Measurements from ENCODE around the gene RGSL1. TPM values are rescaled to one million over a fixed set of nuclear protein-coding genes. Genes with fewer than 3 reads are reported as not detected.

The RGSL1 gene
- total and polyA plus RNA-seq, 2 of the 8 experiments (the other 6 are each of a cell fraction or from before 2014, with no cell fraction given): not detected

- TF ChIP-seq CHD7 (IDR thresholded peaks at IDR 0.05; ENCODE audit: insufficient replicate concordance, low read length) (no peak), BRCA1 (IDR thresholded peaks at IDR 0.05; ENCODE audit: low read depth, low read length) (no peak), ASH2L (IDR thresholded peaks at IDR 0.05; ENCODE audit: low read length) (no peak), NANOG (IDR thresholded peaks at IDR 0.05; ENCODE audit: insufficient read depth, low read depth, low read length, poor library complexity, severe bottlenecking) (no peak), FOSL1 (IDR thresholded peaks at IDR 0.05; ENCODE audit: insufficient read depth, low read depth, low read length) (no peak), ZNF274 (IDR thresholded peaks at IDR 0.05; ENCODE audit: borderline replicate concordance, extremely low read depth, low read length) (no peak), SP4 (IDR thresholded peaks at IDR 0.05; ENCODE audit: low read length) (no peak)
Measured at GRCh38 chr1:182447660-182448059, 2.3 kb upstream of the RGSL1 start (continued).

Measured in H1 (cell line).